ENCODE results near the gene CAMK1D.

GRCh38 chr10:12655940-12656339, 306.6 kb downstream of the CAMK1D start:
- TF ChIP-seq CTCF (IDR thresholded peaks at IDR 0.05): no peak
- no peak for TF ChIP-seq POLR2A (IDR thresholded peaks at IDR 0.05)
